ENCODE measurements around the gene FAAP24.
"Not testable (repeated sequence)": the region's sequence is repeated elsewhere in the genome, so short reads cannot be mapped to it uniquely, and the experiment has no call there.

The FAAP24 gene

DNA sequence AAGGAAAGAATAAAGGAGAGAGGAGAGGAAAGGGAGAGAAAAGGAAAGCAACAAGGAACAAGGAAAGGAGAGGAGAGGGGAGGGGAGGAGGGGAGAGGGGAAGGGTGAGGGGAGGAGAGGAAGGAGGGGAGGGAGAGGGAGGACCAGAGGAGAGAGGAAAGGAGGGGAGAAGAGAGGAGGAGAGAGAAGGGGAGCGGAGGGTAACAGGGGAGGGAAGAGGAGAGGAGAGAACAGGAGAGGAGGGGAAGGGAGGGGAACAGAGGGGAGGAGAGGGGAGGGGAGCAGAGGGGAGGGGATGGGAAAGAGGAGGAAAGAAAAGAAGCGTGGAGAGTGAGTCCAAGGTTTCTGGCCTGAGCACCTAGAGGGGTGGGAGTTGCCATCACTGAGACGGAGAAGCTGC is 26.7 kb downstream of the FAAP24 start:
- DNase-seq (ENCODE audit: low read depth in 2 of 2): no peak

DNA sequence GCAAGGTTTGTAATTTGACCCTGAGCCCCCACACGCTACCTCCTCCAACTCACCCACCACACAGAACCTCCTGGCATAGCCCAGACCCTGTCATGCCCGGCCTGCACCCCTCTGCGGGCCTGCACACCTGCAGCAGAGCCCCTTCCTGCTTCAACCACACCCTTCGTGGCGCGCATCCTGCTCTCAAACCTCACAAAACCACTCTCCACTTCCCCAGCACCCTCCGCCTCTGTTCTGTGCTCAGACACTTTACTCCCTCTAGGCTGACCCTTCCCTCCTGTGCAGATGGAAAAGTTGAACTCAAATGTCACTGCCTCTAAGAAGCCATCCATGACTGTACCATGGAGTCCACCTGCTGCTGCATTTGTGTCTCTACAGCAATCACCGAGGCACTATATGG is 28.5 kb downstream of the FAAP24 start:
- DNase-seq (ENCODE audit: low read depth in 2 of 2): no peak

DNA sequence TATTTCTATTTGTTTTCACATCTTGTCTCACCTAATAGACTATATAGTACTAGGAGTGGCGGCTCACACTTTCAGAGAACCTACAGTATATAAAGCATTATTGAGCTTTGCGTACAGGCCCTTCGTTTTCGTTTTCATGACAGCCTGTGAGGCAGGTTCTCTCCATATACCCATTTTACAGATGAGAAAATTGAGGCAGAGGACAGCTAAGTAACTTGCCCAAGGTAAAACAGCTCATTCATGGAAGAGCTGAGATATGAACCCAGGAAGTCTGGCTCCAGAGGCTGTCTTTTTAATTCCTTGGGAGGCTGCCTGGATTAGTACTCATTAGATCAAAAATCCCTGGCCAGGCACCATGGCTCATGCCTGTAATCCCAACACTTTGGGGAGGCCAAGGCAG is 28.9 kb downstream of the FAAP24 start:
- DNase-seq (ENCODE audit: low read depth in 2 of 2): no peak

DNA sequence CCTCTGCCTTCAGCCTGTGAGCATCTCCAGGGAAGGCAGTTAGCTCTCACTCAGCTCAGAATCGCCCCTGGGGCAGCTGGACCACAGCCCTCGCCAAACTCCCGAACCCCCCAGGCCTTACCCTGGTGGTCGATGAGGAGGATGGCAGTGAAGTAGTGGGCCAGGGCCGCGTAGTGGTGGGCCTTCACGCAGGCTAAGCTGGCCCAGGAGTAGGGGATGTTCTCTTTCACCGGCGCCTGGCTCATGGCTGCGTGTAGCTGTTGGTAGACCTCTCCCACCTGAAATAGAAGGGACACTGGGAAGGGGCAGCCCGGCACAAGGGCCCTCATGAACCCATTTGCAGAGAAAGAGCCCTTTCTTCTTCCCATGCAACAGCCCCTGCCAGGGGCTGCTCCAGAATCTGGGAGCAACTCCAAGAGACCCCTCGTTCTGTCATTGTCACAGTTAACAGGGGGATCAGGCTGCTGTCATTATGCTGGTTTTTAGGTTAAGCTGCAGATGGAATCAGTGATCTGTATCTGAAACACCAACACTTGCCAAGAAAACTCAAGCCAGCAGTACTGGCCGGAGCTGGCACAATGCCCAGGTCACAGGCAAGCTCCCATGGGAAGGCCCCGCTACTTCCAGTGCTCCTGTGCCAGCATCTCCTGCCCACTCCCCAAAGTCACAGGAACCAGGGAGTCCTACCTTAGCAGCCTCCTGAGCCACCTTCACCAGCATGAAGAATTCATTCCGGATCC is 30.3 kb downstream of the FAAP24 start:
- DNase-seq (ENCODE audit: low read depth in 2 of 2): not testable (repeated sequence)

DNA sequence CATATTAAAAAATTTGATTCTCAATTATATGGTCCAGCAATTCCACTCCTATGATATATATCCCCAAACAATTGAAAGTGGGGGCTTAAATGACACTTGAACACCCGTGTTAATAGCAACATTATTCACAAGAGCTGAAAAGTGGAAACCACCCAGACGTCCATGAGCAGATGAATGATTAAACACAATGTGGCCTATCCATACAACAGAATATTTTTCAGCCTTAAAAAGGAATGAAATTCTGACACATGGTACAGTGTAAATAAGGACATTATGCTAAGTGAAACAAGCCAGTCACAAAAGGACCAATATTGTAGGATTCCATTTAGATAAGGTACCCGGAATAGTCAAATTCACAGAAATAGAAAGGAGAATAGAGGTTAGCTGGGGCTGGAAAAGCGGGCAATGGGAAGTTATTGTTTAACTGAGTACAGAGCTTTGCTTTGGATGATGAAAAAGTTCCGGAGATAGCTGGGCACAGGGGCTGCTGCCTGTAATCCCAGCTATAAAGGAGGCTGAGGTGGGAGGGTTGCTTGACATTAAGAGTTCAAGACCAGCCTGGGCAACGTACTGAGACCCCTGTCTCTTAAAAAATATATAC is 31.5 kb downstream of the FAAP24 start:
- not testable (repeated sequence) for DNase-seq (ENCODE audit: low read depth in 2 of 2)

DNA sequence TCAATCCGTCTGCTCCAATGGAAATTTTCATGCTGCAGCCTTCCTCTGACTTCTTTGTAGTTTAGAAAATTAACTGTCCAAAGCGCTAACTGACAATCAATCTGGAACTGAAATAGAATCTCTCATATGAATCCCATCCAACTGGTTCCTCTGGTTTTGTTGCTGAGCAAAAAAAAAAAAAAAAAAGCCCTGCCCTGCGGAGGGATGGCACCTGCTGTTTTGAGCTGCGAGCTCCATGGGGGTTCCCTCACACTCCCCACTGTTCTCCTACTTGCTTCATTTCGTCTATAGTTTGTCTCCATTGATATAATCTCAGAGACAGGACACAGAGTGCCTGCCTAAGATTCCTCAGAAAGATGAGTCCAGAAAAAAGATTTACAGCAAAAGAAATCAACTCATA is 33.4 kb downstream of the FAAP24 start:
- no peak for DNase-seq (ENCODE audit: low read depth in 2 of 2)

DNA sequence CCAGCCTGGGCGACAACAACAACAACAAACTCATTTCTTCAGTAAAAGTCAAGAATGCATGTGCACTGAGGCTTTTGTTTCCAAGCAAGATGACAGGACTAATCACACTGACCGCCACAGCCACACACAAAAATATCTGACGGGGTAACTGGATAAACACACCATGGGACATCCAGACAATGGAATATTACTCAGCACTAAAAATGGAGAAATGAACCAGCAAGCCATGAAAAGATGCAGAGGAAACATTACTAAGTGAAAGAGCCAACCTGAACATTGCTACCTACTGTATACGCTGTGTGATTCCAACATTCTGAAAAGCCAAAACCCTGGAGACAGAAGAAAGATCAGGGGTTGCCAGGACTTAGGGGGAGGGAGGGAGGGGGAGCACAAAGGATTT is 36.7 kb downstream of the FAAP24 start:
- DNase-seq (ENCODE audit: low read depth in 2 of 2): no peak

DNA sequence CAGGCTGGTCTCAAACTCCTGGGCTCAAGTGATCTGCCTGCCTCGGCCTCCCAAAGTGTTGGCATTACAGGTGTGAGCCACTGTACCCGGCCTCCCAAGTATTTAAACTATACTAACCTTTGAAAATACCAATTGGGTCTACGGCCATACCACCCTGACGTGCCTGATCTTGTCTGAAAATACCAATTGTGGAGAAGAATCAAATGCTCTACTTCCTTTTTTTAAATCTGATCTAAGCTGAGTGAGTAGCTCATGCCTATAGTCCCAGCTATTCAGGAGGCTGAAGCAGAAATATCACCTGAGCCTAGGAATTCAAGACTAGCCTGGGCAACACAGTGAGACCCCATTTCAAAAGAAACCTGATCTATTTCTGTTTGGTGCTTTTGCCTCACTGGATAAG is 38.8 kb downstream of the FAAP24 start:
- not testable (repeated sequence) for DNase-seq (ENCODE audit: low read depth in 2 of 2)

DNA sequence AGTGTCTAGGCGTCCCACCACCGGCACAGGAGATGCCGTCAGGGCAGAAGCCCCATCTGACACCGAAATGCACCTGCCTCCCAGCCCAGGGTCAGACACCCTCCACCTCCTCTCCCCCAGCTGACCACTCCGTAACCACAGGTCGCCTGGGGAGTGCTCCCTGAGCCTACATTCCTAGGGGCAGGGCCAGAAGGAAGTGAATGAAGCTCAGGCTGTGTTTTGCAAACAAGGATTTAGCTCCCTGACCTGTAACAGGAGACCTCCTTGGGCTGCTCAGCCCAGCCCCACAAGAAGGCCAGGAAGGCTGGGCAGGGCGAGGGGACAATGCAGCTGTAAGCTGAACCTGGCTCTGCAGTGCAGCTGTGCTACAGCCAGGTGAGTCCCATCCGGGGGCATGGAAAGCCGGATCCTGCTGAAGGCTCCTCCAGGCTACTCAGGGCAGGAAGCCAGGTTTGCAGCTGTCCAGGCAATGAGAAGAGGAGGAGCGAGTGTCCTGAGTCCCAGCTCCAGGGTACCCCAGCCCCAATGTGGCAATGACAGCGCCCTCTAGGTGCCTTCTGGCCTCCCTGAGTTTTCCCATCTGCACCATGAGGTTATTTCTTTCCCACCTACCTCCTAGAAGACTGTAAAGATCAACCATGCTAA is 50.6 kb downstream of the FAAP24 start:
- DNase-seq (ENCODE audit: low read depth in 2 of 2): no peak

DNA sequence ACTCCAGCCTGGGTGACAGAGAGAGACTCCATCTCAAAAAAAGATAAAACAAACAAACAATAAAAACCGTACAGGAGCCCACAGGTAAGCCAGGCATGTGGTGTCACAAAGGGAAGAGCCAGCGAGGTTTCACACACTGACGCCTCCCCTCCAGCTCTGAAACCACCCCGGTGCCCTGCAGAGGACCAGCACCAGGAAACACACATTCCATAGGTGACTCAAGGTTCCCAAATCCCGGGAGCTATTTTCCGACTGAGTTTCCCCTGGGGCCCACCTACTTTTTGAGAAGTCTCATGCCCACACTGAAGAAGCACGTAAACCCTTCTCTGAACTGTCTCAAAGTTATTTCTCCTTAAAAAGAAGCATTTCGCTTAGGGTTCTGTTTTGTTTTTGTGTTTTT is 52.4 kb downstream of the FAAP24 start:
- DNase-seq (ENCODE audit: low read depth in 2 of 2): no peak

DNA sequence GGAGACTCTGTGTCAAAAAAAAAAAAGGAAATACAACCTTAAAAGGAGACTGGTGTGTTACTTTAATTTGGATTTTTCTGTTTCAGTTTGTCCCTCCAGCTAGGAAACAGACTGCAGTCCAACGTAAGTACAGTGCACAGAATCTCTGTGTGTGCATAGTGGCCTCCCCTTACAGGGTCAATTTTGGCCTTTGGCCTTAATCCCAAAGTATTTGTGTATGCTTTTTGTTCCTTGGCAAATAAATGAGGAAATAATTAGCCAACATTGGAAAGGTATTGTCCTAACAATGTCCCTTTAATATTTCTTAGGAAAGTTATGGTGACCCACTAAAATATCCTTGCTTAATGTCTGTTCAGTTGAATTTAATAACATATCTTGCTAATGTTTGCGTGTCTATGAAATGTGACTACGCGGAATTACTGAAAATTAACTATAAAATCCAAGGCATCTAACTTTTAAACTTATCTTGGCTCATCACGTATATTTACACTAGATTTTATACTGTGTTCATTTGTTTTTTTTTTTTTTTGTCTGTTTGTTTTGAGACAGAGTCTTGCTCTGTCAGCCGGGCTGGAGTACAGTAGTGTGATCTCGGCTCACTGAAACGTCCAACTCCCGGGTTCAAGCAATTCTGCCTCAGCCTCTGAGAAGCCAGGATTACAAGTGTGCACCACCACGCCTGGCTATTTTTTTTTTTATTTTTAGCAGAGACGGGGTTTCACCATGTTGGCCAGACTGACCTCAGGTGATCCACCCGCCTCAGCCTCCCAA is 53.6 kb downstream of the FAAP24 start:
- not testable (repeated sequence) for DNase-seq (ENCODE audit: low read depth in 2 of 2)

DNA sequence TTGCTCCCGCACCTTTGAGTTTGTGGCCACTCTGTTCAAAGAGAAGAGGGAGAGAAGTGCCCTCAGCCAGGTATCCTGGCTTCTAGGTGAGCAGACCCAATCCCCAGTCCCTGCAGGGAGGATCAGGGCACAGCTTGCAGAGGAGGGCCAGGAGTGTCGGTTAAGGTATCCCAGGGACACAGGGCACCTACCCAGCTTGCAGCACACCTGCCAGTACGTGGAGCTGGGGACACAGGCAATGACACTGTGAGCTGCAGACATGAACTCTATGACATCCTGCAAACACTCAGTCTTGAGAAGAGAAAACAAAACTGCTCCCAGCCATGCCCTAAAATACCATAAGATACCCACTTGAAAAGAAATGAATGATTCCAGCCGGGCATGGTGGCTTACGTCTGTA is 54.6 kb downstream of the FAAP24 start:
- not testable (repeated sequence) for DNase-seq (ENCODE audit: low read depth in 2 of 2)

Measured in activated CD4-positive, alpha-beta T cell treated with anti-CD3 and anti-CD28 coated beads for 24 hours (primary cell).